Activated CD8-positive, alpha-beta memory T cell treated with anti-CD3 and anti-CD28 coated beads for 48 hours (primary cell): ENCODE measurements around the gene UBL4A.
A peak's percentile ranks its signal among the peaks of the same experiment; 100 is the strongest.
"Not testable (repeated sequence)": the region's sequence is repeated elsewhere in the genome, so short reads cannot be mapped to it uniquely, and the experiment has no call there.

Source experiments
- DNase-seq, 3 experiments: peaks; one replicate each; pipeline ENCODE4 v3.0.0-alpha.2; 2020; ENCODE audit warnings: low read depth in 2 of 3, low spot score in 2 of 3

The UBL4A gene

GRCh38 chrX:154508384-154508745, 21.9 kb upstream of the UBL4A start:
- DNase-seq, result no peak

GRCh38 chrX:154507673-154508383, 21.4 kb upstream of the UBL4A start:
- DNase-seq, result no peak

DNA sequence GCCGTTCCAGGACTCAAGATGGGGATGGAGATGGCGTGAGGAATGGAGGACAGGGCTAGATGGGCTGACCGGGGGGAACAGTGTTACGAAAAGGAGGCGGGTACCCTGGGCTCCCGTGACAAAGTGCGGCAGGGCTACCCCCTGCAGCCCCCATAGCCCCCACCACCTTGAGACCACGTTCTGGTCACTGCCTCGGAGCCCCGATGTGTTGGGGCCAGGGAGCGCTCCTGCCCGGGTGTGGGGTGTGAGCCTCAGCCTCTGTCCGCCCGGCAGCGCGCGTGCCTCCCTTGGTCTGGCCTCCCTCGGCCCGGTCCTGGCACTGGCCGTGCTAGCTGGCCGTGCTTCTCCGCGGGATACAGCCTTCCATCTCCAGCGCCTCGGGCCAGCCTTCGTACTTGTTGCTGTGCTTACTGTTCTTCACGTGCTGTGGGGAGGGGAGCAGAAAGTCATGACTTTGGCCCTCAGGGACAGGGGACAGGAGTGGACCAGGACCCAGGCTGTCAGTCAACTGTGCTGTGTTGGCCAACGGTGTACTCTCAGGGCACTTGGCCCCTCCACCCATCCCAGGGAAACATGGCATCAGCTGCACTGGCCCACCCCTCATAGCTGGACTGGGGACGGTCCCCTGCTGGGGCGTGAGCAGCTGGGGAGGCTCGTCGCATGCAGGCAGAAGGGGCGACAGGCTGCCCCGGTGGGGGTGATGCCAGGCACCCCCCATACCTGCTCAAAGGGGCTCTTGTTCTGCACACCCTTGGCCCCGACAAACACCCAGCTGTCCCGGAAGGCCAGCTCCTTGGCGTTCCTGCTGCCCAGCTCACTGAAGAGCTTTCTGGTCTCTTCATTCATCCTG, 20.3 kb upstream of the UBL4A start:
- DNase-seq, result no peak

- no peak for DNase-seq
Observed at GRCh38 chrX:154505734-154506133, 19.3 kb upstream of the UBL4A start.

DNA sequence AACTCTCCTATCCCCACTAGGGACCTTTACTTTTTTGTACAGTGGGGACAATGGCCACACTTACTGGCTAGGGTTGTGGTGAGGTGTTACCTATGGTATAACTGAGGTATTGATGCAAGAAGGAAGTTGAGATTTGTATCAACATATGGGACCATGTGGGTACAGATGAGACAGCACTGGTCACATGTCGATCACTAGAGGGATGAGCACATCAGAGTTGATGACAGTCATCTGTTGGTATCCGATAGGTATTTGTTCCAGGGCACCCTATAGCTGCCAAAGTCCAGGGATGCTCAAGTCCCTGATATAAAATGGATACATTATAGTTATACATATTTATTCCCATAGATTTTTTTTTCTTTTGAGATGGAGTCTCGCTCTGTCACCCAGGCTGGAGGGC, 16.6 kb upstream of the UBL4A start:
- DNase-seq, result no peak

GRCh38 chrX:154502098-154502497, 15.7 kb upstream of the UBL4A start:
- DNase-seq, result no peak

- DNase-seq, result not testable (repeated sequence)
Observed at GRCh38 chrX:154501423-154501822, 15.0 kb upstream of the UBL4A start.

DNA sequence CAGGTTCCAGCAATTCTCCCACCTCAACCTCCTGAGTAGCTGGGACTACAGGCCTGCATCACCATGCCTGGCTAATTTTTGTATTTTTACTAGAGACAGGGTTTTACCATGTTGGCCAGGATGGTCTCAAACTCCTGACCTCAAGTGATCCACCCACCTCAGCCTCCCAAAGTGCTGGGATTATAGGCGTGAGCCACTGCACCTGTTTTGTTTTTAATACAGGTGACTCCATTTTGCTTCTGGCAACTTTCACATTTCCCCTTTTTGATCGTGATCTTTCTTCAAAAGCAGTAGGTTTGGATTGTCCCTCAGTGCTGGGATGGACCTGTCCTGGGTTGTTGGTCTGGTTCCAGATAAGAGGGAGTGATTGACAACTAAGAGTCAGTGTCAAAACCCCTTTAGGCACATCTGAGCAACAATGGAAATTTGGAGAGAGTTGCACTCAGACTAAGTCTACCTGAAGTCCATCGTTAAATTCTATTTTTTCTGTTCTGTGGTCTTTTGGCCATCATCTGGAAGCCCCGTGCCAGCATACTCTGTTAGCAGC, 10.2 kb upstream of the UBL4A start:
- not testable (repeated sequence) for DNase-seq

DNA sequence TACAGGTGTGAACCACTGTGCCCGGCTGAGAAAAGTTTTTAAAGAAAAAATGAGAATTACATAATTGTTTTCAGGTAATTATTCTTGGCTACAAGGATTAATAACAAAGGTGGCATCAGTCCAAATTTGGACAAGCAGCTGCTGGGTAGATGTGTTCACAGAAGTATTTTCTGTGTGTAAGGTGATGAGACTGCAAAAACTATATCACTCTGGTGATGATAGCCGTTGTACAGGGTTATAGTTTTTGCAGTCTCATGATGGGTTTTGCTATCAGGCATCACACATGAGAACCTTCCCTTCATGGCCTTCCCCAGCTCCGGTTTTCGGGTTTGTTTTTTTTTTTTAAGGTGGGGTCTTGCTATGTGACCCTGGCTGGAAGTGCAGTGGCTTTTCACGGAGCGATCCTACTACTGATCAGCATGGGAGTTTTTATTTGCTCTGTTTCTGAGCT, 9.1 kb upstream of the UBL4A start:
- DNase-seq, result no peak

DNA sequence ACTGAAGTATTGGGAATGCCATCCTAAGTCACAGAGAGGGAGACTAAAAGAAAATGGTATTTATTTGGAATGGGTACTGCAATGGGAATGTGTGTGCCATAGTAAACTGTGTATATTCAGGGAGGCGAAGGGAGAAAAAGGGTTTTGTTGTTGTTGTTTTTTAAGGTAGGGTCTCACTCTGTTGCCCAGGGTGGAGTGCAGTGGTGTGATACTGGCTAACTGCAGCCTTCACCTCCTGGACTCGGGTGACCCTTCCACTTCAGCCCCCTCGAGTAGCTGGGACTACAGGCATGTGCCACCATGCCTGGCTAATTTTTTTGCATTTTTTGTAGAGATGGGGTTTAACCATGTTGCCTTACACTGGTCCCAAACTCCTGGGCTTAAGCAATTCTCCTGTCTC, 8.3 kb upstream of the UBL4A start:
- DNase-seq, result no peak

DNA sequence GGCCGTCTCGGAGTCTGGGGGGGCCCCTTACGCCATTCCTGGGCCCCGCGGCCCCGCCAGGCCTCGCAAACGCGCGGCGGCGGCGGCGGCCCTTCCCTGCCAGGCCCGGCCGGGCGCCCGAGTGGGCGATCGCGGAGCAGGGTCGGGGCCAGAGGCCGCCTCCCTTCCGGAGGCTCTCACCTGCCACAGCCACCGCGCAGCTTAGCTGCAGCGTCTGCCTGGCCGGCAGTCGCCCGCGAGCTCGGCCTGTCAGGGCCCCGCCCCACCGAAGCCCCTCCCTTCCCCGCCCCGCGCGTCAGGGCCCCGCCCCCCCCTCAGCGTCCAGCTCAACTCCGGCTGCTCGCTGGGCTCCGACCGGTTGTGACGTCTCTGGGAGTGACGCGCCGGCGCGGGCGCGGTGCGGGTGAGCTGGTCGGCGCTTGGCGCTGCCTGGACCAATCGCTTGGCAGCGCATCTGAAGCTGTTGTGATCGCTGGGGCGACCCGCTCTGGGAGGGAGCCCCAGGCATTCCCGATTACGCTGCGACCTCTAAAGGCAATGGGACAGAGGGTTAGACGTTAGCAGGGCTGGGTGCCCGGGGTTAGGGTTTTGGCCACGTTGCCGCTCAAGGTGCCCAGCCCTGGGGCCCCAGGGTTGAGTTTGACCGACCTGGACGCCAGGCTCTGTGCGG, 4.1 kb upstream of the UBL4A start, which contains the start of gene SLC10A3:
Gene SLC10A3 (minus strand): TSS at position 216 of the 670 bp plus-strand sequence. CDS start 1,689 bp downstream, outside the sequence.
- DNase-seq, result peak; percentile 42 to 84 (median 65)

GRCh38 chrX:154490021-154490413, 3.6 kb upstream of the UBL4A start:
- DNase-seq, result no peak

- DNase-seq, result no peak
Observed at GRCh38 chrX:154489182-154489581, 2.8 kb upstream of the UBL4A start.

DNA sequence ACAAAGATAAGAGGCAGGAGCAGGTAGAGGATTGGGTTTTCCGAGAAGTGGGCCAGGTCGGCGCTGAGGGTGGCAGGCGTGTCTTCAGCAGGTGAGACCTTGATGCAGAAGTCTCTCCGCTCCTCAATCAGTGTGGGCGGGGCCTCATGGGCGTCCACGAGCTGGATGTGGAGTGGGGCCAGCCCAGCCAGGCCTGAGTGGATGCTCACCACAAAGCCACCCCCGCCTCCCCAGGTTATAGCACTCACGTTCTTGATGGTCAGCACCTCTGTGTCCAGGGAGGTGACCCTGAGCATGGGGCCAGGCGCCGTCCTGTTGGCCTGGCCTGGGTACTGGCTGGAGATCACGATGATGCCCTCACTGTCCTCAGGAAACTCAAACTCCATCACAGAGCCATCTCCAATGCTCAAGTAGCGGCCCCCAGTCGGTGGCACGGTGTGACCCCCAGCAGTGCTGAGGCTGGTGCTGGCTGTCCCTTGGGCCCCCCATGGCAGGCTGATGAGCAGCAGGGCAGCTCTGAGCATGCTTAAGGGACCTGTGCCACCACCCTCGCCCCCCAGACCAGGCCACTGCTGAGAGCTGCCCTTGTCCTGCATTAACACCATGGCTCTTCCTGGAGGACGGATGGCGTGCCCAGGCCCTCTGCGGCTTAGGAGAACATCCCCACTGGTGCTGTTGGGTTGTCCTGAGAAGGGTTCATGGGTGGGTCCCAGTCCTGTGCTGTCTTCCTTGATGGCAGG, 2.1 kb upstream of the UBL4A start:
- DNase-seq, result no peak

GRCh38 chrX:154487518-154488290, 1.3 kb upstream of the UBL4A start:
- DNase-seq, result no peak

DNA sequence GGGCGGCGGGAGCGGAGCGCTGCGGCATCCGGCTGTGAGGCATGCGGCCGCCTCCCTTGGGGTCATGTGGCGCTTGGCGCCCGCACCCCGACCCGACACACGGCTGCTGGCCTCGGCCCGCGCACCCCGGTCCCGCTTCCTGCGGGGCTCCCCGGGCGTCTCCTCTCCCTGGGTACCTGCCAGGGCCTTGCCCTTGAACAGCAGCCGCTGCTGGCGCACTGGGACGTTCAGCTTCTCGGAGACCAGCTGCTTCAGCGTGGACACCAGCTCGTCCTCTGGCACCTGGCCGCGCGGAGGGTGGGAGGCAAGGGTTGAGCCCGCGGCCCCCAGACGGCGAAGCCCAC, 391 bp downstream of the UBL4A start:
- DNase-seq, result no peak

- DNase-seq, result no peak
Observed at GRCh38 chrX:154485150-154486051, 1.0 kb downstream of the UBL4A start.

- no peak for DNase-seq
Observed at GRCh38 chrX:154484255-154485149, 1.9 kb downstream of the UBL4A start.
